ENCODE measurements around the gene GAREM1. TPM values are rescaled to one million over a fixed set of nuclear protein-coding genes. Genes with fewer than 3 reads are reported as not detected.

The GAREM1 gene
- total RNA-seq, 4 donors from 2014 or later: 10.8 to 32.5 (median 18.3) TPM

- no peaks in the 10 kb centered on the region for H3K36me3 ChIP-seq
- H3K27me3 ChIP-seq: no peaks in the 10 kb centered on the region
- no peaks in the 10 kb centered on the region for H3K9me3 ChIP-seq
- H3K4me1 ChIP-seq: peaks cover 0 to 15% (median 0%) of the 10 kb centered on the region in 3 donors
- intact Hi-C loops (cut with DNase I): no loop called here
- DNase-seq: no peak
- H3K27ac ChIP-seq: no peak overlapping the region
- H3K4me3 ChIP-seq: no peak overlapping the region
- TF ChIP-seq POLR2A (IDR thresholded peaks at IDR 0.05) (no peak), CTCF (IDR thresholded peaks at IDR 0.05) (no peak)
- 61% methylated on average over 7 to 8 of the region's 8 CpGs for WGBS, 2 donors
These were observed 32.5 kb downstream of the GAREM1 start for GRCh38 chr18:32438173-32438572.

- DNase-seq: no peak
- Histone ChIP-seq H3K27me3 (no peaks in the 10 kb centered on the region), H3K9me3 (no peaks in the 10 kb centered on the region), H3K36me3 (no peaks in the 10 kb centered on the region), H3K4me3 (no peak overlapping the region), H3K4me1 (peaks cover 0 to 15% (median 0%) of the 10 kb centered on the region in 3 donors), H3K27ac (no peak overlapping the region)
- 65 to 77% methylated on average over 6 to 7 of the region's 7 CpGs for WGBS, 2 donors
- TF ChIP-seq CTCF (IDR thresholded peaks at IDR 0.05) (no peak), POLR2A (IDR thresholded peaks at IDR 0.05) (no peak)
- intact Hi-C loops (cut with DNase I): no loop called here
These were observed 33.4 kb downstream of the GAREM1 start for GRCh38 chr18:32437100-32437834.

GRCh38 chr18:32435631-32436500 is 34.8 kb downstream of the GAREM1 start:
- peaks cover 0 to 15% (median 0%) of the 10 kb centered on the region in 3 donors for H3K4me1 ChIP-seq
- 74 to 75% methylated on average over 5 of the region's 5 CpGs for WGBS, 2 donors
- H3K9me3 ChIP-seq: peaks cover 0 to 9% (median 0%) of the 10 kb centered on the region in 3 donors
- no peaks in the 10 kb centered on the region for H3K27me3 ChIP-seq
- no peak overlapping the region for H3K27ac ChIP-seq
- H3K4me3 ChIP-seq: no peak overlapping the region
- H3K36me3 ChIP-seq: no peaks in the 10 kb centered on the region
- DNase-seq: no peak
- TF ChIP-seq CTCF (IDR thresholded peaks at IDR 0.05) (no peak), POLR2A (IDR thresholded peaks at IDR 0.05) (no peak)
- intact Hi-C loops (cut with DNase I): no loop called here

- Histone ChIP-seq H3K27me3 (no peaks in the 10 kb centered on the region), H3K4me1 (peaks cover 0 to 18% (median 0%) of the 10 kb centered on the region in 3 donors), H3K4me3 (no peak overlapping the region), H3K27ac (no peak overlapping the region), H3K36me3 (no peaks in the 10 kb centered on the region), H3K9me3 (peaks cover 0 to 9% (median 0%) of the 10 kb centered on the region in 3 donors)
- 77 to 100% methylated on average over 2 of the region's 2 CpGs for WGBS, 2 donors
- intact Hi-C loops (cut with DNase I): no loop called here
- DNase-seq: no peak
- no peak for TF ChIP-seq POLR2A (IDR thresholded peaks at IDR 0.05)
- TF ChIP-seq CTCF (IDR thresholded peaks at IDR 0.05): no peak
These were observed 38.9 kb downstream of the GAREM1 start for GRCh38 chr18:32431753-32432152.

GRCh38 chr18:32429402-32429801 is 41.3 kb downstream of the GAREM1 start:
- 82 to 86% methylated on average over 3 of the region's 3 CpGs for WGBS, 2 donors
- TF ChIP-seq CTCF (IDR thresholded peaks at IDR 0.05): no peak
- TF ChIP-seq POLR2A (IDR thresholded peaks at IDR 0.05): no peak
- intact Hi-C loops (cut with DNase I): no loop called here
- no peak overlapping the region for H3K27ac ChIP-seq
- no peak overlapping the region for H3K4me3 ChIP-seq
- H3K4me1 ChIP-seq: peaks cover 0 to 34% (median 10%) of the 10 kb centered on the region in 3 donors
- no peak for DNase-seq
- H3K36me3 ChIP-seq: no peaks in the 10 kb centered on the region
- H3K27me3 ChIP-seq: no peaks in the 10 kb centered on the region
- peaks cover 0 to 9% (median 0%) of the 10 kb centered on the region in 3 donors for H3K9me3 ChIP-seq
